Stromal cell of bone marrow (primary cell): ENCODE data around the gene ACTL8.

Experiments
- DNase-seq: peaks from one replicate; pipeline ENCODE4 v3.0.0-alpha.2; 2012; ENCODE audit warnings: low read depth

The ACTL8 gene

DNA sequence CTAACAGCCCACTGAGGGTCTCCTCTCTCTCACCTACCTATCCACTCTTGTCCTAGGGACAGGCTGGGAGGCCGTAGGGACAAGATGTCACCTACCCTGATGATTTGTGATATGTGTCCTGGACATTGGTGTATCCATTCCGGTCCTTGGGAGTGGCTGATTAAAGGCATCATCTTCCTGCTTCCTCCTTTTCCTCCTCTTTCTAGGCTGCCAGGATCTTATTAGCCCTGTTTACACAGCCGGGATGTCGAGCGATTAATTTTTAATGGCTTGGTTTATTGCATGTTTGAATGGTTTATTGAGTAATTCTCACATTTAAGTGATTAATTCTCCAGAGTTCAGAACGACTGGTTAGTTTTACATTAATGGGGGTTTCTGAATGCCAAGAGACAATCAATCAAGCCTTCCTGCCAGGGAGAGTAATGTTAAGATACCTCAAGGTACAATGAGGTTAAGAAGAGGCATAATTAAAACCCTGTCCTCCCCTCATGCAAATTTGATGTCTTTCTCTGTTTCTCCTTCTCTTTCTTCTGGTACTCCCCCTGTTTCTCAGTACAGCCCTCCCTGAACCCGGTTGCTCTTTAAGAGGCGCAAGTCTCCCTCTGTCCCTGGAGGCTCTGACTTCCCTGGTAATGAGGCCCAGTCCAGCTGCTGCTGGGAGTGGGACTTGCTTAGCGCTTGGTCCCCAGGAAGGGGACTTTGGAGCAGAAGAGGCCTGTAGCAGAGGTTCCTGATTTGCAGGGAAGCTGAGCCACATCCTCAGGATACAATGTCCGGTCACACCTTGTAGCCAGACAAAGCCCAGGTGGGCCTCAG is 50.9 kb downstream of the ACTL8 start:
- DNase-seq = no peak

DNA sequence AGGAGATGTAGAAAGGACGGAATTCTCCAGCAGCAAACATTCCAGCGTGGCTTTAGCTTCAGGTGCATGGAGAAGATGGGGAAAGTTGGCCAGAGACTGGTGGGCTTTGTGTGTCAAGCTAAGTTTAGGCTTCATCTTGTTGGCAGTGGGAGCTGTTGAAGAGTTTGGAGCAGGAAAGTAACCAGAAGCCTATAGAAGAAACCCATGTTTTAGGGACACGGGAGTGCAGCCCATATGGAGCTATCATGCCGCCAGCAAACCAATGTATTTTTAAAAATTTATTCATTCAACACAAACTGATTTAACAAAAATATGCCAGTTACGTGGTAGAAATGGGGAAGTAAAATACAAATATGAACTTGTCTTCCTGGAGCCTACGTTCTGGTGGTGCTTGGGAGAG is 53.7 kb downstream of the ACTL8 start:
- DNase-seq = no peak

DNA sequence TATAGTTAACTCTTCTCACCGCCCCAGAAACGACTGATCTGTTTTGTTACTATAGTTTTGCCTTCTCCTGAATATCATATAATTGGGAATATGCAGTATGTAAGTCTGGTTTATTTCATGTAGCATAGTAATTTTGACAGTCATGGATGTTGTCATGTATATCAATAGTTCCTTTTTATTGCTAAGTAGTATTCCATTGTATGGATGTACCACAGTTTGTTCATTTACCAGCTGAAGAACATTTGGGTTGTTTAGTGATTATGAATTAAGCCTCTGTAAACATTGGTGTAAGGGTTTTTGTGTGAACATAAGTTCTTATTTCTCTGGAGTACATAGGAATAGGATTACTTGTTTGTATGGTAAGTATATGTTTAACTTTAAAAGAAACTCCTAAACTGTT is 55.5 kb downstream of the ACTL8 start:
- no peak for DNase-seq

DNA sequence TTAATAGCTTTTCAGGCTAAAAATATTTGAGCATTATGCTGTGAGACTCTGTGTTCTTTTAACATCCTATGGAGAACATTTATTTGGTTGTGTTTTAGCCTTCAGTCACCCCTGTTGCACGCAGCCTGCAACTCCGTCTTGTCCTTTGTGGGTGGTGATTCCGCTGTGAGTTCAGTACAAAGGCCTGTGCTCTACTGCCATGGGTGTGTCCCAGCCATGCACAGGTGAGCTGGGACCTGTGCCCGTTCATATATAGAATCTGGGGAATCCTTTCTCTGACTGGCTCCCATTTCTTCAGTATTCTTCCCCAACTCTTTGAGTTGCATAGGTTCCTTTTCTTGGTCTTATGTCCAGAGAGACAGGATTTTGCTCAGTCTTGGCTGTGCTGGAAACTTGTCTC is 61.4 kb downstream of the ACTL8 start:
- no peak for DNase-seq

DNA sequence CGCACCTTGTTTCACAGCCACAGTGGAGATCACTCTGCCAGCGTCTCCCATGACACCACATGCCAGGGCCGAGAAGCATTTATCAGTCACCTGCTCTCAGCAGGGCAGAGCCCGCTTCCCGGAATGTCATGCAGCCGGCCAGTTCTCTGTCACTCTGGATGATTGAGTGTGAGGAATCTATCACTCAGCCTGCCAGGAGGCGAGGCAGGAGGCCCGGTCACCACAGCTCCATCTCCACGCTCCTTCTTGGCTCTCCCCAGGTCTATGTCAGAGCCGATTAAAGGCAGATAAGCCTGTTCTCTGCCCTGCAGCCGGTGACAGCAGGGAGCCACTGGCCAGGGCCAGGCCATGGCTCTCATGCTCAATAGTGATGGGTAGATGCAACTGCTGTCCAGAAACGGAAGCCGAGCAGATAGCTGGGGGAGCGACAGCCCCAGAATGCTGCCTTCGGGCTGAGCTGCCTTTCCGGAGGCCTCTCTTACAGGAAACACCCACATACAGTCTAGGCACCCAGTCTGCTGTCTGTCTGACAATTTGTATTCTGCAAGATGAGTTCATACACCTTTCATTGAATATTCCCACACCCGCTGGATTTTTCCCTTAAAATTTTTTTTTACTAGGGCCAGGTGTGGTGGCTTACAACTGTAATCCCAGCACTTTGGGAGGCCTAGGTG is 64.1 kb downstream of the ACTL8 start:
- no peak for DNase-seq

DNA sequence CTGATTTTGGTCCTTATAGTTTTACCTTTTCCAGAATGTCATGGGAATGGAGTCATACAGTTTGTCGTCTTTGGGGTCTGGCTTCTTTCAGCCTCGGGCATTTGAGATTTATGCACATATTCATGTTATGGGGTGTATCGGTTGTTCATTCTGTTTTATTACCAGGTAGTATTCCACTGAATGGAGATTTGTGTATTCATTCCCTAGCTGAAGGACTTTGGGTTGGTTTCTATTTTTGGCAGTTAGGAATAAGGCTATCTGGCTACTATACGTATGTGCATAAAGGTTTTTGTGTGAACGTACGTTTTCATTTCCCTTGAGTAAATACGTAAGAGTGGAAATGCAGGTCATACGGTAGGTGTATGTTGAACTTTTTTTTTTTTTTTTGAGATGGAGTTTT is 65.1 kb downstream of the ACTL8 start:
- no peak for DNase-seq

DNA sequence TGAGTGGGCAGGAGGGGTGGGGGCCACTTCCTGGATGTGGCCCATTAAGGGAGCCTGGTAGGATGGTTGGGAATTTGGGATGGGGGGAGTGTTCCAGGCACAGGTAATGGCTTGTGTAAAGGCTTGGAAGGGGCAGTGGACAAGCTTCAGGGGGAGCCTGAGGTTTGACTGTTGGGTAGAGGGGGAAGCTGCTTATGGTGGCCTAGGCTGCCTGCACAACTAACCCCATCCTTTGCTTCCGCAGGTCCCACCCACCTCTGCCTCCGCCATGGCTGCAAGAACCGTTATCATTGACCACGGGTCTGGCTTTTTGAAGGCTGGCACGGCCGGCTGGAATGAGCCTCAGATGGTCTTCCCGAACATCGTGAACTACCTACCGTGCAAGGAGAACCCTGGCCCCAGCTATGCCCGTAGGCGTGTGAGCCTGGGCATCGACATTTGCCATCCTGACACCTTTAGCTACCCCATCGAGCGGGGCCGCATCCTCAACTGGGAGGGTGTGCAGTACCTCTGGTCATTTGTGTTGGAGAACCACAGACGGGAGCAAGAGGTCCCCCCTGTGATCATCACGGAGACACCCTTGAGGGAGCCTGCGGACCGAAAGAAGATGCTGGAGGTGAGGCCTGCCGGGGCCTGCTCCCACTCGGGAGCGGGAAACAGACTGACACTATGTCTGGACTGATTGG is 67.8 kb downstream of the ACTL8 start:
- no peak for DNase-seq

DNA sequence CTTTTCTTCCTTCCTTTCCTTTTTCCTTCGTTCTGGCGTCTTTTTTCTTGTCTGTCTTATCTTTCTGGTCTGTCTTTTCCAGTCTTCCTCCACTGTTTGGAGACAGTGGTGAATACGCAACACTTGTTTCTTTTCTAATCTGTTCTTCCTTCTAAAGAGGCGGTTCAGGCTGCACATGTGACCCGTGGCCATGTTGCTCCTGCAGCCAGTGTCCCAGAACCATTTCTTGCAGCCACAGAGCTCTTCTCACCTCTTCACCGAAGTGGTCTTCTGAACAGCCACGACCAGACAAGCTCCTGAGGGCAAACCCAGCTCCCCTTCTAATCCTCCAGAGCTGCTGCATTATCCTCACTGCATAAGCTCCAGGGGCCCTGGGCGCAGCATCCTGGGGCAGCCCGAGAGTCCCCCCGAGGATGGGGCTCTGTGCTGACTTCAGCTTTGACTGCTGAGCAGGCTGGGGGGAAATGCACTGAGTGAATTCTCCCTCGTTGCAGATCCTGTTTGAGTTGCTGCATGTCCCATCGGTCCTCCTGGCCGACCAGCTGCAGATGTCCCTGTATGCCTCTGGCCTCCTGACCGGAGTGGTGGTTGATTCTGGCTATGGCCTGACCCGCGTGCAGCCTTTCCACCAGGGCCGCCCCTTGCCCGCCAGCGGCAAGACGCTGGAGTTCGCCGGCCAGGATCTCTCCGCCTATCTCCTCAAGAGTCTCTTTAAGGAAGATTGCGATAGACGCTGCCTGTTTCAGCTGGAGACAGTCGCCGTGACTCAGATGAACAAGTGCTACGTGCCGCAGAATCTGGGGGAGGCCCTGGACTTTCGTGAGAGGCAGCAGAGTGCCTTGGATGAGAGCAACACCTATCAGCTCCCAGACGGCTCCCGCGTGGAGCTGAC is 70.4 kb downstream of the ACTL8 start:
- no peak for DNase-seq

DNA sequence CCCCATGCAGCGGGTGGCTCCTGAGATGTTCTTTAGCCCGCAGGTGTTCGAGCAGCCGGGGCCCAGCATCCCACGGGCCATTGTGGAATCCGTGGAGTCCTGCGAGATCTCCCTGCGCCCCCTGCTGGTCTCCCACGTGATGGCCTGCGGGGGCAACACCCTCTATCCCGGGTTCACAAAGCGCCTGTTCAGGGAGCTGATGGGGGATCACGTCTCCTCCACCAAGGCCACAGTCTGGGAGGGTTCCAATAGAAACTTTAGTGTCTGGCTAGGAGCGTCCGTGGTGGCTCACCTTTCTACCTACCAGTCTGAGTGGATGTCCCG is 71.0 kb downstream of the ACTL8 start:
- peak; percentile 9 for DNase-seq

DNA sequence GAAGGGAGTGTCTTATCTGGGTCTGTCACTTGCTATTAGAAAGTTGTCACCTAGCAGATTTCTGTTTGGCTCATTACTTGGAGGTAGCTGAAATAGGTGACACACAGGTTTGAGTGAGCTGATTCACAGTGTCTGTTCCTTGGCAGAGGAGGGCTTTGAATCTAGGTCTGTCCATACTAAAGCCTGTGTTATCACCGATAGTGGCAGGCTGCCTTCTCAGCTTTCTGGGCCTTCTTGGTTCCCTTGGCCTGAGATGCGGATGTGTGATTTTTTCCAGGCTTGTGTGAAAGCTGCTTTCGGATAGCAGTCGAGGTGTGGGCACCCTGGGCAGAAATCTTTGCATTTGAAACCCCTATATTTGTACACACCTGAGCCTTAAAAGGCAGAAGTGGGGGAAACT is 73.9 kb downstream of the ACTL8 start:
- DNase-seq = no peak

DNA sequence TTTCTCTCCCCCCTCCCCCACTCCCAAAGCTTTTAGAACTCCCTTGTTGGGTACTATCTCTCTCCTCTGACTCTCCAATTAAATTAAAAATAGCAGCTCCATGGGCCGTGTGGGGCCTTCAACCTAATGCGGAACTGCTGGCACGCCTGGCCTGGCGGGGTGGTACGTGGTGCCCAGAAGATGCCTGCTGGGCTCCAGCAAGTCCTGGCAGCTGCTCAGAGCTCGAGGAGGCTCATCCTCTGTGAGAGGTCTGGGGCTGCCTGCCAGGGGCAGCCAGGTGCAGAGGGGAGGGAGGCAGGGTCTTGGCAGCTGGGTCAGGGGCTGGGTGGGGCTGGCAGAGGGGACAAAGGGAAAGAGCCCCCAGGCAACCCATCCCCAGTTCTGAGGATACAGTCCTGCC is 74.4 kb downstream of the ACTL8 start:
- DNase-seq = no peak

DNA sequence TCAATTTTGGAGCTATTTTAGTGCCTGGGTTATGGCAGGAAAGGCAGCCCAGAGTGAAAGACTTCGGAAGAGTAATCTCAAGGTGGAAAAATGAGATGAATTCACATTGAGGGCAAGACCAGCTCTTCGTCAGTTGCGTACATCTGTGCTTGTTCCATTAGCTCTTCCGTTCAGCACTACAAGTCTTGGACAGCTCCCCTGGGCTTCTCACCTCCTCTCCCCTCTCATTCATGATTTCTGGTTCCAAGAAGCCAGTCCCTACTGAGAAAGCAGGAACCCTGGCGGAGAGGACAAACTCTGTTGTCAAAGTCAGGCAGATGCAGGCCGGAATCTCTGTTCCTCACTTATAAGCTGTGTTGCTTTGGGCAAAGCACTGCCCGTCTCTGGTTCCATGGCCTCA is 76.5 kb downstream of the ACTL8 start:
- DNase-seq = peak; percentile 34

DNA sequence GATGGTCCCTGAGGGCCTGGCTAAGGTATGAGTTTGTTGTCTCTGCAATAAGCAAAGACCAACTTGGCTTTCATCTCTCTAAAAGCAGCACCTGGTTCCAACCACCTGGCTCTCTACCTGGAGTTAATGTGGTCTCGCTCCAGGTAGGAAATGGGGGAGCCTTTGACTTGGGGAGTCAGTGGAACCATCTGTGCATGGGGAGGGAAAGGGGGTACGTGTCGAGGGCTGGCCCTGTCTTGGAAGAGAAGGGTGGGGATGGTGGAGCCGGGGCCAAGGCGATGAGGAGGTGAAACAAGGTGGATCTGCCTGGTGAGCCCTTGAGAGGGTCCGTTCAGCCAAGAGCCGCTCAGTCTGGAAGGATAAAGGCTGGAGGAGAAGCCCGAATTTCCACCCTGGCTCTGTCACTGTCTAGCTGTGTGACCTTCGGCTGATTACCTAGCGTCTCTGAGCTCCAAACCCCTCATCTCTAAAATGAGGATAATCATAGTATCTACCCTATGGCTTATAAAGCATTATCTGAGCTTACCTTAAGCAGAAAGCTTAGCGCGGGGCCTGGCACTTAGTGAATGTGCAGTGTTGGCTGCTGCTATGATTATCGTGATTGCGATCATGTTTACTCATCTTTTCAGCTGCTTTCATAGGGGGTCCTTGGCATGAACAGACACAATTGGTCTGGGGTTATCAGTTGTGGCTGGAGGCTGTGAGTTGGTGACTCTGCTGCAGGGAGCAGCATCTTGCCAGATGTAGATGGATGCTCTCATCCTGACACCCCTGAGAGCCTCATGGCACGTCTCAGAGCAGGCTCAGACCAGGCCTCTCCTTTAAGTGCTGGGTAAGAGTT is 78.7 kb downstream of the ACTL8 start:
- no peak for DNase-seq

DNA sequence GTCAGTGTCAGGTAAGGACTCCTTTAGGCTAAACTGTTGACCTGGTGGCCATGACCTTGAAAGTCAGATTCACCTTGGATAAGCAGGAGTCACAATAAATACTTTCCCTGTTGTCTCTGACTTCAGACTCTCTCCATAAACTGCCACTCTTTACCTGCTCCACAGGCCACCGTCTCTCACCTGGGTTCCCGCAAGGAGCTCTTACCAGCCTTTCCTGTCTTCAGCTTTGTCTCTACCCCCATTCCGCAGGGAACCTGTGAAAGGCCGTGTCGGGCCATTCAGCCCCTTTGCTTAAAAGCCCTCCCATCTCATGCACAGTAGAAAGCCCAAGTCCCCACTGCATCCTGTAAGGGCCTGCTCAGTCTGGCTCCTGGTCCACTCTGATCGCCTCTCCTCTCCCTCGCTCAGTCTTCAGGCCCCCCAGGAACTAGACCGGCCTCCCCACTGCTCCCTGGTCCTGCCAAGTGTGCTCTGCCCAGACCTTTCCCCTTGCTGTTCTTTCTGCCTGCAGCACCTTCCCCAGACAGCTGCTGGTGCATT is 79.5 kb downstream of the ACTL8 start:
- no peak for DNase-seq

DNA sequence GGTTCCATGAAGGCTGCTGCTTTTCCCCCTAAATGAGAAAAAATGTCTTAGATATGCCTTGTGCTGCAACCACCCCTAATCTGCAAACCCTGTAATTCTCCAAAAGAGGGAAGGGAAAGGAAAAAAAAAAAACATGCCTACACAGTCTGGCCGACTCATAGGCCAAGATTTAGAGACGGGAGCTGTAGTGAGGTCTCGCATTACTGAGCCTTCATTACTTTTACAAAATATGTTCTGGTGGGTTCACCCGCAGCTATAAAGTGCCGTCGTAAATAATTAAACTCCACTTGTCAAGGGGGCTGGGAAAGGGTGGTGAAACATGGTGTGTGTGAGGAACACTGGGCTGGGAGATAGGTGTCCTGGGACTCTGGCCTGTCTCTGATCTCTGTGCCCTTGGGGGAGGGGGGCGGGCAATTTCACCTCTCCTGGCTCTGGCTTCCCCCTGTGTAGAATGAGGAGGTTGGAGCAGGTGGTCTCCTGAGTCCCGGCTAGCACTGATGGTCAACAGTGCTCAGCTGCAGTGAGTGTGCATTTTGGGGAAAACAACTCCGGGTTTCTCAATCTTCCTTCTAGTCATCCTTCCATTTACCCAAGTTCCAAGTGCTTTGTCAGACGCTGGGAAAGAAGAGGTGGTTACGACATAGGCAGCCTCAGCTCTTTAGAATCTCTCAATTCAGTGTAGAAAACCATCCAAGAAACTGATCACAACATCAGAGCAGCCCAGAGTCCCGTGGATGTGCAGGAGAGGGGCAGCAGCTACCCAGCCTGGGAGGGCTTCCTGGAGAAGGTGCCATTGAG is 82.3 kb downstream of the ACTL8 start:
- DNase-seq = peak; percentile 83

DNA sequence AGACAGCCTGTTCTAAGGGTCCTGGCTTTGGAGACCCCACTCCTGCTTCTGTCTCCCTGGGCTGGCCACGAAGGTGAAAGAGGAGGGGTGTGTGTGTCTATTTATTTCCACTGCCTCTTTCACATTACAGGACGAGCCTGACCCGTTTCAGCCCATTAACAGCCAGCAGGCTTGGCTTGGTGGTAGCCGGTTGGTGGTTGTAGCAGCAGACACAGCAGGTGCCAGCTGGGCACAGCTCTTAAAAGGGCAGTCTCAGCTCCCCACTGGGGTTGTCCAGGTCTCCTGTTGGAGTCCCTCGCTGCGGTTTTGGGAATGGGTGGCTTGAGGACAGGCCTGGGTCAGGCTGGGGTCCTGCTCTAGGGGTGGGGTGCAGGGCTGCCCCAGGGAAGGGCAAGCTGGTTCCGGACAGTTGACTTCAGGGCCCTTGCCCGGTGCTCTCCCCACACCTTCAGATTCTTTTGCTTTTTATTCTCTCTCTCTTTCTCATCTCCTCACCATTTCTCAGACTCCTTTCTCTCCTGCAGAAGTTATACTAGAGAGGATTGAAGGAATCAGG is 84.6 kb downstream of the ACTL8 start:
- no peak for DNase-seq

DNA sequence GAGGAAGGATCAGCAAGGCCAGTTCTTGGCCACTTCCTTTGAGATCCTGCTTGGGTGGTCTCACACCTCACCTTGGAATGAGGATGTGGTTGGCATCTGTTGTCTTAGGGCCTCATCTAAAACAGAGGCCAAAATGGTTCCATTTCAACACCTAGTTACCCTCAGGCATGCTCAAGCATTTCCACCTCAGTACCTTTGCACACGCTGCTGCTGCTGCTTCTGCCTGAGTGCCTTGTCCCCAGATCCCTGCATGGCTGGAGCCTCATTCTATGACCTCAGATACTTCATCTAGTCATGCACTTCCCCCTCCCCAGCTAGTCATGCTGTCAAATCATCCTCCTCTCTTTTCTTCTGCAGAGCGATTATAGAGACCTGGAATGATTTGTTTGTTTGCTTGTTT is 86.8 kb downstream of the ACTL8 start:
- DNase-seq = no peak

DNA sequence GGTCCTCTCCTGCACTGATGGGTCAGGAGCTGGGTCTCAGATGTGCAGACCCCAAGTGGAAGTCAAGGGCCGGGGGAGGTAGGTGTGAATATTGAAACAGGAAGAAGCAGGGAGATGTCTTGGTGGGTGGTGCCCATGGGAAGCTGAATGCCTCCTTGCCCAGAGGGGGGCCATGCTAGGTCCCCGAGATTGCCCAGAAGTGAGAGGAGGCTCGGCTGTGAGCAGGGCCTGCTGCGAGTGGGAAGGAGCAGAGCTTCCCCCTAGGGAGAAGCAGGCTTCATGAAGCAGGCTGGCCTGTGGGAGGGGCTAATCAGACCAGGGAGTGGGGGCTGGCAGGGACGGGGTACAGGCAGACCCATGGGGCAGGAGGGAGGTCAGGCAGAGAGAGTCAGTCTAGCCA is 87.6 kb downstream of the ACTL8 start:
- DNase-seq = no peak

DNA sequence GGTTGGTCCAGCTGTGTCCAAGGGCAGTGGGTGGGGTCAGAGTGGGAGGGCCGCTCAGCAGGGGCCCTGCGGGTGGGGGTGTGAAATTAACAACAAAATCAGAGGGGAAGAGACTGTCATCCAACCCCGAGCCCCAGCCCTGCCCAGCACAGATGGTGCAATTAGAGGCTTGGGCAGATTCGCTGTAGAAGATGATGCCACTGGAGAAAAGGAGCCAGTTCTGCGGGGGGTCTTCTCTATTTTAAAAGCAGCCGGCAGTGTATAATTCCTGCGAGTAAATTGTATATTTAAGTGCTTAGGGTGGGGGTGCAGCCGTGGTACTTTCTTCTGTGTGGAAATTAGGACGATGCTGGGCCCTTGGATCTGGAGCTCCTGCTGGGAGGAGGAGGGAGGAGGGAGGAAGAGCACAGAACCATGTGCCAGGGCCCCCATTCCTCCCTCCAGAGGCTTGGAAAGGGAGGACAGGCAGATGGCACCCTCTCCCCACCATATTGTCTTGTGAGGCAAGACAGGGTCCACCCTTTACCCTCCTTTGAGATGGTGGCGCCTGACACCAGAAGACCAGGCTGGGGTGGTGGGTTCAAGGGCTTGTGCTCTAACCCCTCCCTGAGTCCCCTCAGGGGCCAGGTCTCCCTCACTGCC is 89.2 kb downstream of the ACTL8 start:
- DNase-seq = no peak

DNA sequence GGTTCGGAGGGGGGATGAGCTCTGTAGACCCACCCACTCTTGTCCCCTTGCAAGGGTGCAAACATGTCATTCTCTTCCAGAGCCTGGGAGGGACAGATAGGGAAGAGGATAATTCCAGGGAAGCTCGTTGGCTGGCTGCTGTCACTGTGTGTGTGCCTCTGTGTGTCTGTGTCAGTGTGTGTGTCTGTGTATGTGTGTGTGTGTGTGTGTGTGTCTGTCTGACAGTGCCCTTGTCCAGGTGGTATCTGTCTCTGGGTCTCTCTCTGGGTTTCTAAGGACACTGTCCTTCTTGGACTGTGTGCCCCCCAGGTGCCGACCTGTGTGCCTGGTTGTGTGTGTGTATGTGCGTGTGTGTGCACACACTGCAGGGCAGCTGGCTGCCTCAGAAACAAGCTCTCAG is 90.5 kb downstream of the ACTL8 start:
- DNase-seq = no peak
